Fibroblast of mammary gland (primary cell): ENCODE data around the gene SH2D4B.

Experiments
- DNase-seq: peaks from one replicate; pipeline ENCODE4 v3.0.0-alpha.2; 2010; ENCODE audit warnings: low read depth
- H3K4me3 ChIP-seq: 2 replicates; pipeline ENCODE4 v1.5.1; 2011; ENCODE audit warnings: low read depth, mild to moderate bottlenecking, low read length, moderate library complexity; ENCODE audit not compliant: control insufficient read depth
- CTCF ChIP-seq: conservative IDR thresholded peaks from 2 replicates; pipeline ENCODE4 v1.5.1; 2011; ENCODE audit warnings: low read depth, low read length, inconsistent platforms; ENCODE audit not compliant: control insufficient read depth, insufficient read depth

Gene SH2D4B

GRCh38 chr10:80622153-80622552 is 84.5 kb downstream of the SH2D4B start:
- TF ChIP-seq CTCF = no peak
- DNase-seq = no peak
- no peak overlapping the region for H3K4me3 ChIP-seq

GRCh38 chr10:80630324-80630723 is 92.6 kb downstream of the SH2D4B start:
- no peak for TF ChIP-seq CTCF
- H3K4me3 ChIP-seq = no peak overlapping the region
- no peak for DNase-seq

- TF ChIP-seq CTCF = no peak
- DNase-seq = no peak
- H3K4me3 ChIP-seq = no peak overlapping the region
These were observed 95.0 kb downstream of the SH2D4B start for GRCh38 chr10:80632742-80633141.

GRCh38 chr10:80633383-80633860 is 95.7 kb downstream of the SH2D4B start:
- no peak overlapping the region for H3K4me3 ChIP-seq
- no peak for DNase-seq
- TF ChIP-seq CTCF = no peak

- no peak for DNase-seq
- no peak for TF ChIP-seq CTCF
- H3K4me3 ChIP-seq = no peak overlapping the region
These were observed 96.2 kb downstream of the SH2D4B start for GRCh38 chr10:80633910-80634309.

GRCh38 chr10:80642661-80643060 is 105.0 kb downstream of the SH2D4B start:
- no peak for TF ChIP-seq CTCF
- no peak for DNase-seq

GRCh38 chr10:80646366-80646765 is 108.7 kb downstream of the SH2D4B start:
- no peak for TF ChIP-seq CTCF
- H3K4me3 ChIP-seq = no peak overlapping the region
- DNase-seq = no peak

More at GRCh38 chr10:80642661-80643060, 105.0 kb downstream of the SH2D4B start:
- H3K4me3 ChIP-seq = no peak overlapping the region
